ENCODE measurements around the gene AVPR2. TPM values are rescaled to one million over a fixed set of nuclear protein-coding genes. Genes with fewer than 3 reads are reported as not detected.

AVPR2 gene
- total RNA-seq, 4 donors from 2014 or later, result 0.78 to 2.4 (median 1.5) TPM

DNA sequence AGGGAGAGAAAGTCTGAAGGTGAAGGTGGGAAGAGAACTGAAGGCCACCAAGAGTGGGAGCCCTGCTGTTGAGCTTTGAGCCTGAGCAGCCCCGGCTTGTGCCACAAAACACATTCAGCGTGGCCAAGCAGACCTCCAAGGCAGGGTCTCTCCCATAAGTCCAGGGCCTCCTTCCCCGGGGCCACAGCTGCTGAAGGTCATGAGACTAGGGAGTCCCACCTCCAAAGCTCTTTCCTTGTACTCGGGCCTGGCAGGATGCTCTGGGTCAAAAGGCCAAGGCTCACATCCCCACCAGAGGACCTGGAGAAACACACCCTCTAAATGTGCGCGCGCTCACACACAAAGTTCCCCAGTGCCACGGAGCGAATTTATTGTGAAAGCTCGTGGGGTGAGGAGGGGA is 25.1 kb downstream of the AVPR2 start:
- TF ChIP-seq EP300 (IDR thresholded peaks at IDR 0.05) (no peak), CTCF (IDR thresholded peaks at IDR 0.05) (no peak), POLR2A (IDR thresholded peaks at IDR 0.05) (no peak), POLR2AphosphoS5 (IDR thresholded peaks at IDR 0.05) (no peak)
- H3K27ac ChIP-seq, result no peak overlapping the region
- DNase-seq (ENCODE audit: low spot score in 2 of 2), result no peak
- no peaks in the 10 kb centered on the region for H3K9me3 ChIP-seq
- H3K4me3 ChIP-seq, result no peak overlapping the region
- no peaks in the 10 kb centered on the region for H3K27me3 ChIP-seq
- 87% methylated on average over 10 of the region's 10 CpGs for WGBS
- peaks cover 39% of the 10 kb centered on the region for H3K4me1 ChIP-seq
- peaks cover 18% of the 10 kb centered on the region for H3K36me3 ChIP-seq

- H3K27ac ChIP-seq, result no peak overlapping the region
- H3K4me3 ChIP-seq, result no peak overlapping the region
- no peak for DNase-seq (ENCODE audit: low spot score in 2 of 2)
- TF ChIP-seq EP300 (IDR thresholded peaks at IDR 0.05) (no peak), POLR2A (IDR thresholded peaks at IDR 0.05) (no peak), CTCF (IDR thresholded peaks at IDR 0.05) (no peak), POLR2AphosphoS5 (IDR thresholded peaks at IDR 0.05) (no peak)
- no peaks in the 10 kb centered on the region for H3K27me3 ChIP-seq
- H3K36me3 ChIP-seq, result peaks cover 18% of the 10 kb centered on the region
- 88% methylated on average over 27 of the region's 31 CpGs for WGBS
- peaks cover 37% of the 10 kb centered on the region for H3K4me1 ChIP-seq
- H3K9me3 ChIP-seq, result no peaks in the 10 kb centered on the region
Measured at GRCh38 chrX:153930011-153930910, 25.8 kb downstream of the AVPR2 start.

GRCh38 chrX:153931151-153931550 is 26.7 kb downstream of the AVPR2 start:
- Histone ChIP-seq H3K4me1 (peaks cover 40% of the 10 kb centered on the region), H3K36me3 (peaks cover 18% of the 10 kb centered on the region), H3K27ac (no peak overlapping the region), H3K9me3 (no peaks in the 10 kb centered on the region), H3K4me3 (no peak overlapping the region), H3K27me3 (no peaks in the 10 kb centered on the region)
- no peak for DNase-seq (ENCODE audit: low spot score in 2 of 2)
- TF ChIP-seq EP300 (IDR thresholded peaks at IDR 0.05) (no peak), POLR2A (IDR thresholded peaks at IDR 0.05) (no peak), CTCF (IDR thresholded peaks at IDR 0.05) (no peak), POLR2AphosphoS5 (IDR thresholded peaks at IDR 0.05) (no peak)
- 76% methylated on average over 3 of the region's 8 CpGs for WGBS

DNA sequence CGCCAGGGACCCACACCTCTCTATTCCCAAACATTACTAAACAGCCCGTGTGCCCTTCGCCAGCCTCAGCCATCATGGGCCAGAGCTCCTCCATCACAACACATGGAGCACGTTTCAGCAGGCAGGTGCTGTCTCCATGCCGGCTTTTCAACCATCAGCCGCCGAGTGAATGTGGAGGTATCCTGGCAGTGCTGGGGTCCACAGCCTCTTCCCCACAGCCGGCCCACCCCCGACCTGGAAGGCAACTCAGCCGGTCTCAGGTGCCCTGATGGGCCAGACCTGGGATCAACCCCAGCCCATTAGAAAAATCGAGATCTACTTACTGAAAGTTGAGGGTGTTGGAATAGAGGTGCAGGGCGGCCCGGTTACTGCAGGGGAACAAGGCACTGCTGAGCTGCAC is 27.3 kb downstream of the AVPR2 start:
- peaks cover 18% of the 10 kb centered on the region for H3K36me3 ChIP-seq
- WGBS, result 94% methylated on average over 11 of the region's 13 CpGs
- TF ChIP-seq CTCF (IDR thresholded peaks at IDR 0.05), result no peak
- no peak overlapping the region for H3K4me3 ChIP-seq
- no peaks in the 10 kb centered on the region for H3K27me3 ChIP-seq
- no peak overlapping the region for H3K27ac ChIP-seq
- no peak for DNase-seq (ENCODE audit: low spot score in 2 of 2)
- peaks cover 35% of the 10 kb centered on the region for H3K4me1 ChIP-seq
- H3K9me3 ChIP-seq, result no peaks in the 10 kb centered on the region

DNA sequence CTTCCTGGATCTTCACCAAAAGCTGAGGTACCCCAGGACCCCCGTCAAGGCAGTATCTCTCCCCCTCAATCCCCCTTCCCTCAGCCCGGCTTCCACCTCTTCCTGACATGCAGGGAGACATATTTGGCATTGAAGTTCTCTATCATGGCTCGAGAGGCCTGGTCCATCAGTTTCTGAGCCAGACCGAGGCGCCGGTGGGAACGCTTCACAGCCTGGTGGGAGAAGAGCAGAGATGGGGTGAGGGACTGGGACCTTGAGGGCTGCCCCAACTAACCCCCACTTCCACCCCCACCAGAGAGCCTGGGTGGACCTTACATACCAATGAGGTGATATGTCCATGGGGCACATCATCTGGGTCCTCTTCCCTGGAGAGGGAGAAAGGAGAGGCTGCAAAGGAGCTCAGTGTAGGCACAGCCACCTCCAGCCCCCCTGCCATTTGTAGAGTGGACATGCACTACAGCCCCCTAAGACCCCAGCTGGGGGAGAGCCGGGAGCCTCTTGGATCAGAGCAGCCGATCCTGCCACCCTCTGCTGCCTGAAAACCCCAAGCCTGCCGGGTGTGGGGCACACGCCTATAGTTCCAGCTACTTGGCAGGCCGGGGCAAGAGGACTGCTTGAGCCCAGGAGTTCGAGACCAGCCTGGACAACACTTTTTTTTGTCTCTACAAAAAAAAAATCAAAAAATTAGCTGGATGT is 27.9 kb downstream of the AVPR2 start:
- DNase-seq (ENCODE audit: low spot score in 2 of 2), result no peak
- Histone ChIP-seq H3K27me3 (no peaks in the 10 kb centered on the region), H3K4me3 (no peak overlapping the region), H3K27ac (no peak overlapping the region), H3K36me3 (peaks cover 18% of the 10 kb centered on the region), H3K9me3 (no peaks in the 10 kb centered on the region), H3K4me1 (peaks cover 29% of the 10 kb centered on the region)
- no peak for TF ChIP-seq POLR2A (IDR thresholded peaks at IDR 0.05)
- TF ChIP-seq POLR2AphosphoS5 (IDR thresholded peaks at IDR 0.05), result no peak
- TF ChIP-seq EP300 (IDR thresholded peaks at IDR 0.05), result no peak
- no peak for TF ChIP-seq CTCF (IDR thresholded peaks at IDR 0.05)
- 96% methylated on average over 7 of the region's 13 CpGs for WGBS
